Measurements from ENCODE around the gene CD79B.

The CD79B gene

GRCh38 chr17:63931981-63932561 is at the start of gene CD79B:
TSS of gene CD79B (minus strand) at chr17:63932331. CDS start at chr17:63932261, 70 bp downstream.
- DNase-seq = no peak

- DNase-seq = no peak
These were observed 46.4 kb upstream of the CD79B start for GRCh38 chr17:63978272-63979200.

- no peak for DNase-seq
These were observed 44.6 kb upstream of the CD79B start for GRCh38 chr17:63976702-63977101.

GRCh38 chr17:63975541-63976092 is 43.5 kb upstream of the CD79B start:
- no peak for DNase-seq

GRCh38 chr17:63974594-63975192 is 42.6 kb upstream of the CD79B start:
- DNase-seq = no peak

GRCh38 chr17:63973930-63974593 is 41.9 kb upstream of the CD79B start:
- no peak for DNase-seq

- no peak for DNase-seq
These were observed 41.1 kb upstream of the CD79B start for GRCh38 chr17:63973247-63973646.

GRCh38 chr17:63972796-63973195 is 40.7 kb upstream of the CD79B start, which contains the start of gene SCN4A:
TSS of gene SCN4A (minus strand) at chr17:63972918. CDS start at chr17:63972841, 77 bp downstream.
- DNase-seq = no peak

- DNase-seq = no peak
These were observed 37.1 kb upstream of the CD79B start for GRCh38 chr17:63969278-63969677.

- no peak for DNase-seq
These were observed 35.8 kb upstream of the CD79B start for GRCh38 chr17:63967953-63968352.

- no peak for DNase-seq
These were observed 34.6 kb upstream of the CD79B start for GRCh38 chr17:63966646-63967264.

GRCh38 chr17:63963123-63963522 is 31.0 kb upstream of the CD79B start:
- DNase-seq = no peak

GRCh38 chr17:63962298-63962744 is 30.2 kb upstream of the CD79B start:
- no peak for DNase-seq

GRCh38 chr17:63961355-63962212 is 29.5 kb upstream of the CD79B start:
- DNase-seq = no peak

- DNase-seq = no peak
These were observed 28.3 kb upstream of the CD79B start for GRCh38 chr17:63960430-63960829.

GRCh38 chr17:63960006-63960405 is 27.9 kb upstream of the CD79B start:
- DNase-seq = no peak

- DNase-seq = no peak
These were observed 24.3 kb upstream of the CD79B start for GRCh38 chr17:63956296-63956920.

- no peak for DNase-seq
These were observed 23.7 kb upstream of the CD79B start for GRCh38 chr17:63955791-63956190.

- no peak for DNase-seq
These were observed 23.1 kb upstream of the CD79B start for GRCh38 chr17:63955232-63955631.

GRCh38 chr17:63954402-63955063 is 22.4 kb upstream of the CD79B start:
- no peak for DNase-seq

All from amniotic stem cell (primary cell).